ENCODE measurements around the gene DSG3. TPM values are rescaled to one million over a fixed set of nuclear protein-coding genes. Genes with fewer than 3 reads are reported as not detected.

DSG3 gene
- total RNA-seq, 1 donor from 2014 or later, result not detected

DNA sequence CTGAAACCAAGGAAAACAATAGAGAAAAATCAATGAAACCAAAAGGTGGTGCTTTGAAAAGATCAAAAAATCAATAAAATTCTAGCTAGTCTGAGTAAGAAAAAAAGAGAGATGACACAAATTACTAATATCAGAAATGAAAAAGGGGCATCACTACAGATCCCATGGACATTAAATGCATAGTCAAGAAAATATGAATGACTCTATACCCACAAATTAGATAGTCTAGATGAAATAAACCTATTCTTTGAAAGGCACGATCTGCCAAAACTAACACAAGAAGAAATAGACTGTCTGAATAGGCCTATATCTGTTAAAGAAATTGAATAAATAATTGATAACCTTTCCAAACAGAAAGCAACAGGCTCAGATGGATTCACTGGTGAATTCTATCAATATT lies 15.2 kb upstream of the DSG3 start:
- no peak for DNase-seq (ENCODE audit: low read depth in 2 of 2)

DNA sequence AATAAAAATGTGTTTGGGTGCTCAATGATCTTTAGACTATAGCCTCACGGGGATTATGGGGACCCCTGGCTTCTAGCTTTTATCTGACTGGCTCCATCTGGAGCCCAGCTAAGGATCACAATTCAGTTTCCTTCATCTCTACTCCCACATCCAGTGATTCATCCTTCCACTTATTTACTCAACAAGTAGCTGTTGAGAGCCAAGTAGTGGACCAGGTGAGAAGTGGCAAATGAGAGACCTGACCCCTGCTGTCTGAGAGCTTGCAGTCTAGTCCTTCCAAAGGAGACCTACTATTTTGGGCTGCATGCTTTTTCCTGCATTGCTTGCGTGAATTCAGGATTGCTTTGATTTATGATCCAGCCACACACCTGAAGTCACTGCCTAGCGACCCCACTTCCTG lies 10.7 kb upstream of the DSG3 start:
- DNase-seq (ENCODE audit: low read depth in 2 of 2), result no peak

DNA sequence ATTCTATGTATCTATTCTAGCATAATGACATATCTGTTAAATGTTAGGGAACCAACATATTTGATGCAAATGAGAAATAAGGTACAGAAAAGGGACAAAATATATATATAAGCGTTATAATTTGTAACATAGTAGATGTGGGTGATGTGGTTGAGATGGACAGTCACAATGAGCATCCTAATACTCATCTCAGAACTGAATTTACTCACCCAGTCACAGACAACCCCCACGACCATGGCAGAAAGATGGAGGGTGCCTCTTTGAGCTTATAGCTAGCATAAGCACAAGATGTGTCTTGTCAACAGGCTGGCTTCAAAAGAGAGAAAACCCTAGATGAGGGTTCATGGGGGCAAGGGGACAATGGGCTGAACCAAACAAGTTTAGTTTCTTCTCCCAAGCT lies 9.1 kb upstream of the DSG3 start:
- no peak for DNase-seq (ENCODE audit: low read depth in 2 of 2)

DNA sequence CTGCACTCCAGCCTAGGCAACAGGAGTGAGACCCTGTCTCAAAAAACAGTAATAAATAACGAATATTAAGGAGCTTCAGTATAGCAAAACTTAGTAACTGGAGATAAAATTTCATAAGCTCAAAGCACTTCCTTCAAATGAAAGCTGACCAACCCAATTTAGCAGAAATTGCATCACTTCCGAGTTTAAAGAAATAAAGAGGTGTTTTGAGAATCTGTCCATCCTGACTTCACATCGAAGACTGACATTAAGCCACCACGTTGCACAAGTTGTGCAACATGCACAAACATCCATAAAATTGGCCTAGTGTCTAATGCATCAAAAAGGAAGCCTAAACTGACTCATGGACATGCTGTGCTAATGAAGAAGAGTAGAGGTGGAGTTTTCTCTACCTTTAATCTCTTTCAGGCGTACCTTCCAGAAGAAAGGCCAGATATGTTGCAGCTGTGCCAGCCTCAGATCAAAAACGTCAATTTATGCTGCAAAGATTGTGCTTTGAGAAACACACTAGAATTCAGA lies 7.7 kb upstream of the DSG3 start:
- no peak for DNase-seq (ENCODE audit: low read depth in 2 of 2)

DNA sequence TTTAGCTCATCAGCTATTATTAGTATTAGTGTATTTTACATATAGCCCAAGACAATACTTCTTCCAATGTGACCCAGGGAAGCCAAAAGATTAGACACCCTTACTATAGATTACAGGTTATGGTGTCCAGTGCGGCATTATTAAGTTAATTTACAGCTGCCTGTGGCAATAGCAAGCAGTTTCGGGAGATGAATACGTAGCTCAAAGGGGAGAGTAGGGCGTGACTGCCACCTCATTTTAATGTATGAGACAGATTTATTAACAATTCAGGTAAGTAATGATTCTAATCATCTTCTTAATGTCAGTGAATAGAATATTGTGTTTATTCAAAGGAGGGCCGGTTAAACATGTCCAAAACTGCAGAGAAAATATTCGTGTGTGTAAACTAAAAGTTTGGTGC lies 6.8 kb upstream of the DSG3 start:
- no peak for DNase-seq (ENCODE audit: low read depth in 2 of 2)

DNA sequence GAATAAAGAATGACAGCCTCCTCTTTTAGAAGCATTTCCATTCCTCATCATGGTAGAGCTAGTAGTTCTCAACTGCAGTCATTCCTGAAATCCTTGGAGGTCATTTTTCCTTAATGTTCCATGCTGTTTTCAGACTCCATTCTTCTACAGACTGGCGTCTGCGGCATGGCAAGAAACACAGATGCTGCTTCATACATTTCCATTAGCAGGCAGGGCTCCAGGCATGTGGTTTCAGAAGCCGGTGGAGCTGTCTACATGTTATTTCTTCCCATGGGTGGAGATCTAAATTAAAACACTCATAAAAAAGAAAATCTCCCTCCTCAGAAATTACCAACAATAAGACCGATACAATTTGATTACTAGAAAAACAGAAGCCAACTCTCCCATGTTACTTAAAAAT lies 6.0 kb upstream of the DSG3 start:
- DNase-seq (ENCODE audit: low read depth in 2 of 2), result no peak

DNA sequence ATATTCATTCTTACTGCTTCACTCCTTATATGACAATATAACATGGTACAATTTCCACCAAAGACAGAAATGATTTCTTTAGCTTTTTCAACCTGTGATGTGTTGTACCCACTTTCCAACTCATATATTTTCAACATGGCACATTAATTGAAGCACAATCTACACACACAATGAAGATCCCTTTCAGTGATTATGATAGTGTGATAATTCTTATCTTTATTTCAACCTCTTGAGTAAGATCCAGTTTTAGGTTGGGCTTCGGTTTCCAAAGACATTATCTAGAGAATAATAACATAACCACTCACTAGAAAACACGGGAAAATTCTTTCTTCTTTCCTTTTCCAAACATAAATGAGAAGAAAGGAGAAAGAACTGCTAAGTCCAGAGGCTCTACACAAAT lies 3.4 kb upstream of the DSG3 start:
- no peak for DNase-seq (ENCODE audit: low read depth in 2 of 2)

DNA sequence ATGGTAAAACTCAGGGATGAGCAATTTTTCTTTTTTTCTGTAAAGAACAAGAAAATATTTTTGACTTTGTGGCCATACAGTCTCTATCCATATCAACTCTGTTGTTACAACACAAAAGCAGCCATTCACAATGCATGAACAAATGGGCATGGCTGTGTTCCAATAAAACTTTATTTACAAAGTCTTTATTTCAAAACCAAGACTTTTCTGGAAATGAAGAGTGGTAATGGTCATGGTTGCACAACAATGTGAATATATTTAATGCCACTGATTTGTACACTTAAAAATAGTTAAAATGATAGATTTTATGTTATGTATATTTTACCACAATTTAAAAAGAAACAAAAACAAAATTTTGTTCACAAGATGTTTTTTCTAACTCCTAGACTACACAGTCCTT lies 1.6 kb upstream of the DSG3 start:
- no peak for DNase-seq (ENCODE audit: low read depth in 2 of 2)

DNA sequence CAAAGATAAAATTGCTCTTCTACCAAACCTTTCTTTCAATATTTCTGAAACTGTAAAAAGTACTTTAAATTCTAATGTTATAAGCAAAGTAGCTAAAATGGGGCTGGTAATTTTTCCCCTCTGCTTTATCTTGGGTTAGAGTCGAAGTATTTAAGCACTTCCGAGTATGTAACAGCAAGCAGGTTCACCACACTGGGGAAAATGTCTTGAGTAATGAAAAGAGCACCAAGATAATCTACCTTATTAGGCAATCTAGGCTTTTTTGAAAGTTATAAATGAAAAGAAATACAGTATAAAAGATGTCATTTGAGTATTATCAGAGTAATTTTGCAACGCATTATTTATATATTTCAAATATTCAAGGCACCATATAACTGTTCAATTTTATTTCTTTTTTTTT lies 687 bp upstream of the DSG3 start:
- no peak for DNase-seq (ENCODE audit: low read depth in 2 of 2)

DNA sequence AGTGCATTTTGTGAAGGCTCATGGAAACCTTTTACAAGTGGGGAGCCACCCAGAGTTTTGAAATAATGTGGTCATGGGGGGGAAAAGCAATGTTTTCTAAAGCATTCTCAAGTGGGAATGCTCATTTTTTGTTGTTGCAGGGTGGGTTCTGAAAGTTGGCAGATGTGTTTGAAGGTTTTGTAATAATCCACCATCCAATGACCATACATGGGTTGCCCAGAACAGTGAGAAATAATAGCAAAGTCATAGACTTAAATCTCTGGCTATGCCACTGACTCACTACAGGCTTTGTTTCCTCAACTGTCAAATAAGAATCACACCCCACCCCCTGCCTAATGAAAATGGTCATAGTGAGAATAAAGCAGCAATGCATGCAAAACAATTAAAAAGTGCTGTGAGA lies 2.9 kb downstream of the DSG3 start:
- no peak for DNase-seq (ENCODE audit: low read depth in 2 of 2)

DNA sequence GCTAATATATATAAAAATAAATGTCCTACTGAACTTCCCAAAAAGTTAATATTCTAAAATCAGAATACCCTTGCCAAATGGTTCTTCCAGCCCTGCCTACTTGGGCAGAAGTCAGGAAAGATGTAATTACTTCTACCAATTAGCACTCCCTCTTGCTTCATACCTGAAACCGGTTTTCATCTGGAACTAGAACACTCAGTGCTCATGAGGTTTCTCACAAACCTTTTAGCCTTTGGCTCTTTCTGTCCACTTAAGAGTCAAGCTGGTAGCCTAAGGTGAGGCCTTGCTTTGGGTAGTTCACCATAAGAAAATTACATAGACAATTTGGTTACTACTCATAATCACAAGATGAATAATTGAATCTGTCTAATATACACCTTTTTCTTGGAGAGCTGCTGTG lies 4.1 kb downstream of the DSG3 start:
- DNase-seq (ENCODE audit: low read depth in 2 of 2), result no peak

DNA sequence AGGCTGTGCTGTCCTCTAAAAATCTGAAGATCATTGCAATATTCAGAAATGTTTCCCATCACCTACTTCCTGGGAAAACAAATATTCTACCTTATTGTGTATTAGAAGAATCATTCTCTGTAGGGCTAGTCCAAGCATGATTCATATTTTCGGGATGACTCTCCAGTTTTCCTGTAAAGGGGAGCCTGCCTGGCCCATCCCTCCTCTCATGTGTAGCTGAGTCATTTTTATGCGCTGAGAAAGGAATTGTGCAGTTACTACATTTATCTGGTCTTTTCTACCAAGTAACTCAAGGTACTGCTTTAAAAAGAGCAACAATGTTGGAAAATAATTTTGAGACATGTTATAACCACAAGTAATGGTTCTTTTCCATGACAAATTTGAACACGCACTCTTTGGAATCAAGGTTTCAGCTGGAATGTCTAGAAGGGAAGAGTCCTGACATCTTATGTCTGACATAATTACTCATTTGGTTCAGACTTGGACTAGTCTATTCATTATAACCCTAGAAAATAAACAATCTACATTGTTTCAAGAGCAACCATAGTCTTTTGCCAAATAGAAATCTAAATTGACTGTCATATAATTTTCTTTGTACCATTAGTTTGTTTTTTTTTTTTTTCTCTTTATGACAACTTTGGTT lies 6.6 kb downstream of the DSG3 start:
- peak in 1 of 2 donors; percentile 20 for DNase-seq (ENCODE audit: low read depth in 2 of 2)

DNA sequence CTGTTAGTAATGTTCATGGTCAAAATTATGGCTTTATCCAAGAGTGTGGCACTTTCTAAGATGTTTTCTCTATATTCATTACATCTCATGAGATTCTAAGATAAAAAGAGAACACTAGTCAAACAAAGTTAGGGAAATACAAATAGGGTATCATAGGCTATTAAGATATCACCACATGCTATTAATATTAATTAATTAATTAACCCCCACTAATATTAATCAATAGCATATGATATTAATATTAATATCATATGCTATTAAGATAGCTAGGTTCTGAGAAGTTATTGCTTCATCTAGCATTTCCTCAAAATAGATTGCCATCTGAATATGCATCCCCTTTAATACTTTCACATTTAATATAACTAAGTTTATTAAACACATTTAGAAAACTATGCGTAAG lies 22.1 kb downstream of the DSG3 start:
- DNase-seq (ENCODE audit: low read depth in 2 of 2), result no peak

DNA sequence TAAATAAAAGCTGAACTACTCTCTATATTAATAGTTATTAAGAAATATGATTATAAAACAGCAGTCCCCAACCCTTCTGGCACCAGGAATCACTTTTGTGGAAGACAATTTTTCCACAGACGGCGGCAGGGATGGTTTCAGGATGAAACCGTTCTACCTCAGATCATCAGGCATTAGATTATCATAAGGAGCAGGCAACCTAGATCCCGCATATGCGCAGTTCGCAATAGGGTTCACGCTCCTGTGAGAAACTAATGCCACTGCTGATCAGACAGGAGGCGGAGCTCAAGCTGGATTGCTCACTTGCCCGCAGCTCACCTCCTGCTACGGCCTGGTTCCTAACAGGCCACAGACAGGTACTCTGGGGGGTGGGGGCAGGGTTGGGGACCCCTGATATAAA lies 31.1 kb downstream of the DSG3 start:
- no peak for DNase-seq (ENCODE audit: low read depth in 2 of 2)

DNA sequence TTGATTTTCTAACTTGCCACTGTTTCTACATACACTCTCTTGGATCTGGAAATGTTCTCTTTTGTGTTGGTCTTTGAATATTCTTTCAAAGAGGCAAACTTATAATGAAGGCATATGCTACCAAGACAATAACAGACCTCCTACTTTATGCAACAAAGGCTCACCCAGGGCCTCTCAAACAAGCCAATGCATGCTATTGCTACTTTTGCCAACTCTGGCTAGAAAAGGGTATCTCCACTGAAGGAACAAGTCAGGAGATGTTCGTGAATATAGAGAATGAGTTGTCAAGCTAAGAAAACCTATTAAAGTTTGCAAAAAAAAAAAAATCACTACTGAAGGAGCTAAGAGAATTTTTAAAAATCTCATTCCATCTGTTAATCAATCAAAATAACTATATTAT lies 34.5 kb downstream of the DSG3 start:
- no peak for DNase-seq (ENCODE audit: low read depth in 2 of 2)

DNA sequence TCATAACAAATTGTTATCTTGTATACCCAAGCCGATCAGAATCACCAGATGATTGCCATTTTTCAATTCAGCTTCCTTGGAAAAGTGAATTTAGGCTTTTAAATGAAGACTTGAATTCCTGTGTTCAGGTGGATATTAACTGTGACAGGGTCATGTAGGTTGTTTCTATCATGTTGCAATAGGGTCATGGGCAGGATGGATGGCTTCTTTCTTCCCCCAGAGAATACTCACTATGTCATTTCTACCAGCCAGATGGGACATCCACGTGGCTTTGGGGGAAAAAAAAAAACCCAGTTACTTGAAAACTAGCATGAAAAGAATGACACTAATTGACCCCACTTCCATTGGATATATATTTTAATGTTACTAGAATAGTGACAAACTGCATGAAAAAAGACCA lies 35.9 kb downstream of the DSG3 start:
- no peak for DNase-seq (ENCODE audit: low read depth in 2 of 2)

DNA sequence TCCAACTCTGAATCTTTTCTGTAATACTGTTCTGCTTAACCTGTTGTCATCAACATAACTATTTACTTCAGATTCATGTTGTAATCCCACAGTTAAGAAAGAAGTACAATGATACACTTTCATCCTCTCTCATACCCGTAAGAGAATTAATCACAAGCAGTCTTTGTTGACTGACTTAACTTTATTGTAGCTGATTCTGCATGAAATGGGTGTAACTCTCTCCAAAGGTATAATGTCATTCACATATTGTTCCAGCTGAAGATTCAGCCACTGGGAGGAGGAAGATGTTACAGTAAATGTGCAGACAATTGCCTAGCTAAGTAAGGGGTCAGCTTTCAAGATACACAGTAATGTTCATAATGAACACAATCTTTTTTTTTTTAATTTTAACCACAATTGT lies 36.9 kb downstream of the DSG3 start:
- no peak for DNase-seq (ENCODE audit: low read depth in 2 of 2)

DNA sequence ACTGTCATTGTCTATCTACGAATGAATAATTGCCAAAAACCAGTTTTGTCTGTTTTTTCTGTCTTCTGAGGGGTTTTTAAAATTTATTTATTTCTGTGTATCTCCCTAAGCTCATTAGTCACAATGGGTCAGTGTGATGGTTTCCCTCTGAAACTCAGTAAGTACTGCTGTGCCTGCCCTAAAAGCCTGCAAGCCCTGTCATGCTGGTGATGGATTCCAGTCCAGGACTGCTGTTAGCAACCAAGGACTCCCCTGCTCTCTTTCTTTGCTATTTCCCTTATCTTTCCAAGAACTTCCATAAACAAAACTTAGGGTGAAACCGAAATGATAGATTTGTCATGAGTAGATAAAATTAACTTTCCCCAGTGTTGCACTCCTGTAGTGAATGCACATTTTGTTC lies 38.6 kb downstream of the DSG3 start:
- no peak for DNase-seq (ENCODE audit: low read depth in 2 of 2)

DNA sequence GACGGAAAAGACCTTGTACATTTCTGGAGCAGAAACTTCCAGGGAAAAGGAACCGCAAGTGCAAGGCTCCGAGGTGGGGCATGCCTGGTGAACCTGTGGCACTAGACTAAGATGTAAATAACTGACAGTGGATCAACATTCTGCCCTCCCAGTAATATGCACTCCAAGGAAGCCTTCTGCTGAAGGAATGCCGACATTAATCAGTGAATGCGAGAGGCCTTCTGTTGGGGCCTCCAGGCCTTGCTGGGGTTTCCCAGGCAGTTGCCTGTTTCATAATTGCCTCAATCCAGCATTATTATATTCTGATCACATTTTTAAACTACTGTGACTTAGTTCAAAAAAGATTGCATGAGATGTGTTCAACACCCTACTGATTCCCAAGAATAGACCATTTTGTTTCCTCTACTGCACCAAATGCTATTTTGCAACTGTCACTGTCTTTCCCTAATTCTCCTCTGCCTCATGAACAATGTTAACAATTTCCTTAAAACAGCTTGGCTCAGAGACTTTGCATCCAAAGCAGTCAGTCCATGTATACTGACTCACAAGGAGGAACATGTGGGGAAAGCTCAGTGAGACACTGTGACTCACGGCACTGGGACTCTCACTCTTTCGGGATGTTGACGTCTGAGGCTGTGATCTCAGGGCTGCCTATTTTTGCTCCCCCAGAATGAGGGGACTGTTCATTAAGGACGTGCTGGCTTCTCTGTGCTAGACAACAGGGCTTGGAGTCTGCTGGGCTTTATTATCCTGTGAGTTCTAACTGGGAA lies 39.9 kb downstream of the DSG3 start:
- DNase-seq (ENCODE audit: low read depth in 2 of 2), result no peak

DNA sequence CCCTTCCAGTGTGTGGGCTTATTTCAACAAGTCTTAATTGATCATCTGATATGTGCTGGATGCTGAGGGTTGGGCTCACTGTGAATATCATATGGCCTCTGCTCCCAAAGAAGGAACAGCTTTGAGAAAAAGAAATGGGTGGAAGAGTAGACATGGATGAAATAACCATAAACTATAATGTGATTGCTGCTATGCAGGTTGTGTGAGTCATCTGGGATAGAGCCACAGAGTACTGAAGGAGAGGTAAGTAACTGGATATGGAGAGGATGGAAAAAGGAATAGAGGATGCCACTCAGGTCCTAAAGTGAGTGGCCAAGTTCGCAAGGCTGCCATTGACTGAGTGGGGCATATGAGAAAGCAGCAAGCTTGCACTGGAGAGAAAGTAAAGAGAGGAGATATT lies 41.8 kb downstream of the DSG3 start:
- DNase-seq (ENCODE audit: low read depth in 2 of 2), result no peak

DNA sequence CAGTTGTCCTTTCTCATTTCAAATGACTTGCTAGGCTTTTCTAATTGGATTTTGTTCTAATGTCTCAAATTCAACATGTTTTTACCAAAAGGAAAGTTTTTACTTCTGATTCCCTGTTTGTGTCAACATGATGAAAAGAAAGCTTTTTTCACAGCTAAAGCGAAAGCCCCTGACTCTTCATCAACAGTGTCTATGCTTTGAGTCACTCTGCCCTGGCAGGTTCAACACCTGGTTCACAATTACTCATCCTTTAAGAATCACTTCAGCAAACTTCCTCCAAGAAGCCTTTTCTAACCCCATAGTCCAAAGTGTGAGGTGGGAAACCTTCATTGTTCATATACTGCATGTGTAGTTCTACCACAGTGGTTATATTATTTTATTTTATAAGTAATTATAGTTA lies 42.8 kb downstream of the DSG3 start:
- no peak for DNase-seq (ENCODE audit: low read depth in 2 of 2)

DNA sequence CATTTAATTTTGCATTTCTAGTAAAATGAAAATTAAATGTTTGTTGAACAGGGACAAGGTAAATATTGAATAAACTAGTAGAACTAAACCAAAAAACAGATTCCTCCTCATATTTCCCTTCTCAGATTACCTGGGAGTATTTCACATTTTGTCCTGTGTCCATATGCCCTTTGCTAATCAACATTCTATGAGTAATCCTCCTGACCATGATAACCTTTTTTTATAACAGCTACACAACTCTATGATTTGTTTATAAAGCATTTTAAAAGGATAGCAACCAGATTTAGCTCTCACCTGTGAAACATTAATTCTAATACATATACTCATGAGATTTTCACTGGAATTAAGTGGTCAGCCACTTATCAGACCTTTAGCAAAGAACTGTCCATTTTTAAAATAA lies 43.3 kb downstream of the DSG3 start:
- no peak for DNase-seq (ENCODE audit: low read depth in 2 of 2)

DNA sequence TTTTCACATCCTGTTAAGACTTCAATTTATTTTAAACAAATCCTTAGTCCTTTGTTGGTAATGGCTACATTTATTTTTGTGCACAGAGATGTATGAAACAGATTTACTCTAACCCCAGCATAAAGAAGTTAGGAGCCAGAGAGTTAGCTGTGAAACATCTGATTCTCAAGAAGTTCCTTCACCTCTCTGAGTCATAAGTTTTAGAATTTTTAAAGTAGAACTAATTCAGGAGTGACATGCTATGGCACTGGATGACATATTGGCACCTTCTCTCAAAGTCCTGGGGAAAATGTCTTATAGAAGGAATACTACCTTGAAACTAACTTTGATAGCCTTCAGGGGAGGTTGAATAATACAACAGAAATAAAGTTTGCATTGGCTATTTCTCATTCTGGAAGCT lies 44.0 kb downstream of the DSG3 start:
- DNase-seq (ENCODE audit: low read depth in 2 of 2), result no peak
